NCI-H2171 (cell line): Measurements from ENCODE around the gene PI4K2B.
A peak's percentile ranks its signal among the peaks of the same experiment; 100 is the strongest.
"Not testable (repeated sequence)": the region's sequence is repeated elsewhere in the genome, so short reads cannot be mapped to it uniquely, and the experiment has no call there.

Experiments used
- DNase-seq: peaks from one replicate; lab custom pipeline; 2025; lab: John Stamatoyannopoulos, UW

The PI4K2B gene

GRCh38 chr4:25306518-25307057, 72.8 kb downstream of the PI4K2B start:
- no peak for DNase-seq

GRCh38 chr4:25307596-25307995, 73.8 kb downstream of the PI4K2B start:
- no peak for DNase-seq

GRCh38 chr4:25308306-25308705, 74.5 kb downstream of the PI4K2B start:
- DNase-seq = no peak

DNA sequence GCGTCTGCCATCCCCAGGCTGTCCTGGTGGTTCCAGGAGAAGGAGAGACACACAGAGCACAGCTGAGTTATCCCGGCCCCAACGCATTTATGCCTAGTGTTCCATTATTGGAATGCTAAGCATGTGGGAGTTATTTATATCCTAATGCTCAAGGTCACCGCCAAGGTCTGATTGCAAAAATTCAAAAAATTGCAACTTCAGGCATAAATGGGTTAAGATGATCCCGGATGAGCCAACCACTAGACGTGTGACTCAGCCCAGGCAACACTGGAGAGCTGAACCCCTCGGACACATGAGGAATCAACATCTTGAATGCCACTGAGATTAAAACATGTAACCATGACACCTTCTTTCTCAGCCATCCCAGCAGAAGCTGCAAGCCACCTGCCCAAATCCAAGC, 74.9 kb downstream of the PI4K2B start:
- no peak for DNase-seq

GRCh38 chr4:25310066-25310802, 76.4 kb downstream of the PI4K2B start:
- DNase-seq = no peak

- no peak for DNase-seq
These were observed 77.0 kb downstream of the PI4K2B start for GRCh38 chr4:25310803-25311166.

DNA sequence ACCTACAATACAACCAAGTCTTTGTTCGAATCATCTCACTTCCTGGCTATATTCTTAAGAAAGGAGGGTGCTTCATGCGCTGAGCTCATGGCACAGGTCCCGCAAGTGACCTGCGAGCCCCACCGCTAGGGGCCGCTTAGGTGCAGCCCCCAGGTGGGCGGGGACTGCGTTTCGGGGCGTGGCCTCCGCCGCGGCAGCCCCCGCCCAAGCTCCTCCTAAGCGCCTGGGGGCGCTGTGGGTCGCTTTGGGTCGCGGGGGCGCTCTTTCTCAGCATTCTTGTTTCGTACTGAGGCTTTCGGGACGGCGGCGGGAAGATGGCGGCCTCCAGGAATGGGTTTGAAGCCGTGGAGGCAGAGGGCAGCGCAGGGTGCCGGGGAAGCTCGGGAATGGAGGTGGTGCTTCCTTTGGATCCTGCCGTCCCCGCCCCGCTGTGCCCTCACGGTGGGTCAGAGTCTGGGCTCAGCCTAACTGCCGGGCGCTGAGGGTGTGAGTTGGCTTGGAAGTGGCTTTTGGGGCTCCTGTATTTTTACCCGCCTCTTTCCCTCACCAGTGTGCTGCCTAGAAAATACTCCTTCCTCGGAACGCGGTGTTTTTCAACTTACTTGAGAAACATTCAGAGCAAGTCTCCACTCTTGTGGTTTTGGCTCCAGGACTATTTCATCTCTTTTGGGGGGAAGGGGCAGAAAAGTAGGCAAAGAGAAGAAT, 78.8 kb downstream of the PI4K2B start, which contains the start of gene ZCCHC4:
TSS of gene ZCCHC4 (plus strand) at position 279 of the 705 bp plus-strand sequence. CDS start at position 315, 36 bp downstream.
- DNase-seq = peak; percentile 66

DNA sequence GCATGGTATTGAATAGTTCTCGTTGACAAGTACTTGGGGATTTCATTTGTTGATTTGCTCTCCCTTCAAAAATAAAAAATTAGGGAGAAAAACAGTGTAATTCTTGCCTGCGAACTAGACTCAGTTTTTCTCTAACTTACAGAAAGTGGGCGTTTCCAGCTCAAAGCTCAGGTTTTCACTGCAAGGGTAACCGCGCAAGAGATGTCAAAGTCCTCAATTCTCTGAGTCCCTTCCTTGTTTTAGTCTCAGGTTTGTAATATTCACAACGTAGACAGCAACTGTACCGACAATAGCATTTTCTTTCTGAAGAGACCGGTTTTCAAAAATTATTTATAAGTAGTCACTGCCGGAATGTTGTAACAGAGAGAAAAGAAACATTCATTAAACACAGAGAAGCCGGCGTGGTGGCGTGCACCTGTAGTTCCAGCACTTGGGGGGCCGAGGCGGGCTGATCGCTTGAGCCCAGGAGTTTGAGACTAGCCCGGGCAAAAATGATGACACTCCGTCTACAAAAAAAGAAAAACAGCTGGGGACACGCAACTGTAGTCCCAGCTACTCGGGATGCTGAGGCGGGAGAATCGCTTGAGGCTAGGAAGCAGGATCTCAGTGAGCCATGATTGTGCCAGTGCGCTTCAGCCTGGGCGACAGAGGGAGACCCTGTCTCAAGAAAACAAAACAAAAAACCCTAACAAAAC, 79.5 kb downstream of the PI4K2B start:
- DNase-seq = no peak

DNA sequence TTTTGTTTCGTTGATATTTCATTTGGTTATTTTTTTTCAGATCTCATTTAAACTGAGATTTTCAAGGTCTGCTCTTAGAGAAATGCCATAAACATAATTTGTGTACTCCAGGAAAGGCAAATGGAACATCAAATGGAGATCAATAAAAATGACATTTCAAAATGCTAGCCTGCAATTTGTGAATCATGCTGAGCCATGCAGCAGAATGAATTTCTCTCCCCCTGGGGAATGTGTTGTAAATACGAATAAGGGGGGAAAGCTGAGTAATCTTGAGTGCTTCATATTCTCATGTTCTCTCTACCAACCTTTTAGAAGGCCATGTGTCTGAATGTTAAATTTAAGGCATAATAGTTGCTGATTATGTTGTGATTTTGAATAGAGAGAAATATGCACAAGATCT, 86.5 kb downstream of the PI4K2B start:
- DNase-seq = no peak

- no peak for DNase-seq
These were observed 86.9 kb downstream of the PI4K2B start for GRCh38 chr4:25320773-25321172.

- no peak for DNase-seq
These were observed 87.9 kb downstream of the PI4K2B start for GRCh38 chr4:25321703-25322102.

DNA sequence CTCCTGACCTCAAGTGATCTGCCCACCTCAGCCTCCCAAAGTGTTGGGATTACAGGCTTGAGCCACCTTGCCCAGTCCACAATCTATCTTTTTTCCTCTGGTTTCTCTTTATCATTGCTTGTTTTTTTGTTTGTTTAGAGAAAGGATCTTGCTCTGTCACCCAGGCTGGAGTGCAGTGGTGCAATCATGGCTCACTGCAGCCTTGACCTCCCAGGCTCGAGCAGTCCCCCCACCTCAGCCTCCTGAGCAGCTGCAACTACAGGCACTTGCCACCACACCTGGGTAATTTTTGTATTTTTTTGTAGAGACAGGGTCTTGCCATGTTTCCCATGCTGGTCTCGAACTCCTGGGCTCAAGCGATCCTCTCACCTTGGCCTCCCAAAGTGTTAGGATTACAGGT, 94.6 kb downstream of the PI4K2B start:
- not testable (repeated sequence) for DNase-seq
